Measurements from ENCODE around the gene MMP21. TPM values are rescaled to one million over a fixed set of nuclear protein-coding genes. Genes with fewer than 3 reads are reported as not detected.

The MMP21 gene
- total and polyA plus RNA-seq, 2 donors (not counting 1 experiment from before 2014, with no cell fraction given): 0.05 to 0.17 TPM

- H3K4me1 ChIP-seq (ENCODE audit: control insufficient read depth, extremely low read depth, insufficient read depth, low read length): no peaks in the 10 kb centered on the region
- no peak overlapping the region for H3K27ac ChIP-seq (ENCODE audit: insufficient read depth, low read length)
- DNase-seq (ENCODE audit: low read depth in 2 of 2): no peak
These were observed 18.7 kb downstream of the MMP21 start for GRCh38 chr10:125756853-125757487.

GRCh38 chr10:125756196-125756595 lies 19.4 kb downstream of the MMP21 start:
- Histone ChIP-seq H2AFZ (ENCODE audit: low read length) (no peak overlapping the region), H3K9me3 (ENCODE audit: control insufficient read depth, insufficient read depth, low read depth, low read length) (no peaks in the 10 kb centered on the region), H3K4me2 (ENCODE audit: extremely low read depth, insufficient read depth, low read length) (no peak overlapping the region), H3K9ac (ENCODE audit: insufficient read depth, low read length) (no peak overlapping the region), H3K27ac (ENCODE audit: insufficient read depth, low read length) (no peak overlapping the region), H3K79me2 (ENCODE audit: control insufficient read depth, insufficient read depth, low read length) (no peaks in the 10 kb centered on the region), H3K36me3 (ENCODE audit: control insufficient read depth, insufficient read depth, low read length) (peaks cover 12% of the 10 kb centered on the region), H4K20me1 (ENCODE audit: control insufficient read depth, extremely low read depth, insufficient read depth, low read length) (no peaks in the 10 kb centered on the region), H3K27me3 (ENCODE audit: control insufficient read depth, insufficient read depth, low read length) (no peaks in the 10 kb centered on the region), H3K4me3 (replicated peaks in 1 of 4; ENCODE audit: control extremely low read depth in 1 of 4, insufficient read depth in 1 of 4, low read depth in 3 of 4, low read length in 4 of 4) (no peak overlapping the region), H3K4me1 (ENCODE audit: control insufficient read depth, extremely low read depth, insufficient read depth, low read length) (no peaks in the 10 kb centered on the region)
- no peak for DNase-seq (ENCODE audit: low read depth in 2 of 2)
- TF ChIP-seq CTCF (conservative IDR thresholded peaks at IDR 0.05 in 1 of 2, IDR thresholded peaks at IDR 0.05 in 1 of 2; ENCODE audit: low read depth in 1 of 2, low read length in 2 of 2): no peak
- no peak for TF ChIP-seq EZH2 (IDR thresholded peaks at IDR 0.05; ENCODE audit: low read length, missing control alignments)

More at GRCh38 chr10:125756853-125757487, 18.7 kb downstream of the MMP21 start:
- no peaks in the 10 kb centered on the region for H4K20me1 ChIP-seq (ENCODE audit: control insufficient read depth, extremely low read depth, insufficient read depth, low read length)
- H3K4me2 ChIP-seq (ENCODE audit: extremely low read depth, insufficient read depth, low read length): no peak overlapping the region
- TF ChIP-seq CTCF (conservative IDR thresholded peaks at IDR 0.05 in 1 of 2, IDR thresholded peaks at IDR 0.05 in 1 of 2; ENCODE audit: low read depth in 1 of 2, low read length in 2 of 2) (no peak), EZH2 (IDR thresholded peaks at IDR 0.05; ENCODE audit: low read length, missing control alignments) (no peak)
- H2AFZ ChIP-seq (ENCODE audit: low read length): no peak overlapping the region
- H3K36me3 ChIP-seq (ENCODE audit: control insufficient read depth, insufficient read depth, low read length): peaks cover 9% of the 10 kb centered on the region
- no peaks in the 10 kb centered on the region for H3K79me2 ChIP-seq (ENCODE audit: control insufficient read depth, insufficient read depth, low read length)
- H3K9me3 ChIP-seq (ENCODE audit: control insufficient read depth, insufficient read depth, low read depth, low read length): no peaks in the 10 kb centered on the region
- H3K27me3 ChIP-seq (ENCODE audit: control insufficient read depth, insufficient read depth, low read length): no peaks in the 10 kb centered on the region
- no peak overlapping the region for H3K4me3 ChIP-seq (replicated peaks in 1 of 4; ENCODE audit: control extremely low read depth in 1 of 4, insufficient read depth in 1 of 4, low read depth in 3 of 4, low read length in 4 of 4)
- no peak overlapping the region for H3K9ac ChIP-seq (ENCODE audit: insufficient read depth, low read length)

- no peak overlapping the region for H3K27ac ChIP-seq (ENCODE audit: insufficient read depth, low read length)
- H2AFZ ChIP-seq (ENCODE audit: low read length): no peak overlapping the region
- H3K36me3 ChIP-seq (ENCODE audit: control insufficient read depth, insufficient read depth, low read length): peaks cover 9% of the 10 kb centered on the region
- no peaks in the 10 kb centered on the region for H3K9me3 ChIP-seq (ENCODE audit: control insufficient read depth, insufficient read depth, low read depth, low read length)
- TF ChIP-seq EZH2 (IDR thresholded peaks at IDR 0.05; ENCODE audit: low read length, missing control alignments): no peak
- no peak for TF ChIP-seq CTCF (conservative IDR thresholded peaks at IDR 0.05 in 1 of 2, IDR thresholded peaks at IDR 0.05 in 1 of 2; ENCODE audit: low read depth in 1 of 2, low read length in 2 of 2)
- no peak for DNase-seq (ENCODE audit: low read depth in 2 of 2)
- no peak overlapping the region for H3K4me3 ChIP-seq (replicated peaks in 1 of 4; ENCODE audit: control extremely low read depth in 1 of 4, insufficient read depth in 1 of 4, low read depth in 3 of 4, low read length in 4 of 4)
- H3K4me2 ChIP-seq (ENCODE audit: extremely low read depth, insufficient read depth, low read length): no peak overlapping the region
- no peaks in the 10 kb centered on the region for H3K27me3 ChIP-seq (ENCODE audit: control insufficient read depth, insufficient read depth, low read length)
- H3K4me1 ChIP-seq (ENCODE audit: control insufficient read depth, extremely low read depth, insufficient read depth, low read length): no peaks in the 10 kb centered on the region
- no peak overlapping the region for H3K9ac ChIP-seq (ENCODE audit: insufficient read depth, low read length)
- no peaks in the 10 kb centered on the region for H4K20me1 ChIP-seq (ENCODE audit: control insufficient read depth, extremely low read depth, insufficient read depth, low read length)
- H3K79me2 ChIP-seq (ENCODE audit: control insufficient read depth, insufficient read depth, low read length): no peaks in the 10 kb centered on the region
These were observed 28.2 kb downstream of the MMP21 start for GRCh38 chr10:125747417-125747816.
